OCI-LY1 (cell line): ENCODE data around the gene MTIF3.

Source experiments
- CTCF ChIP-seq: fragments of 200-600 bp; sonication (generic), shearing (Covaris generic); IDR thresholded peaks from 2 replicates; pipeline ENCODE4 v1.5.1; 2017; ENCODE audit warnings: mild to moderate bottlenecking, antibody characterized with exemption, low read length, moderate library complexity, mixed read lengths
- EZH2 ChIP-seq: fragments of 200-600 bp; sonication (generic), shearing (Covaris generic); IDR thresholded peaks from 2 replicates; pipeline ENCODE4 v1.8.0; 2017; ENCODE audit warnings: borderline replicate concordance, mixed run types, mild to moderate bottlenecking, antibody characterized with exemption, low read length, moderate library complexity, mixed read lengths

GRCh38 chr13:27391471-27391870 lies 58.9 kb downstream of the MTIF3 start:
- no peak for TF ChIP-seq CTCF
- no peak for TF ChIP-seq EZH2
